ENCODE data around the gene PTPRG. TPM values are rescaled to one million over a fixed set of nuclear protein-coding genes. Genes with fewer than 3 reads are reported as not detected.

The PTPRG gene
- polyA plus RNA-seq, 1 donor (not counting 4 experiments of a cell fraction or from before 2014, with no cell fraction given) = 12.1 TPM

- Histone ChIP-seq H3K9ac (ENCODE audit: control insufficient read depth, extremely low read depth, insufficient read depth, low read length) (no peak overlapping the region), H2AFZ (ENCODE audit: control insufficient read depth, low read length) (no peak overlapping the region), H3K4me1 (ENCODE audit: control insufficient read depth, extremely low read depth, insufficient read depth, low read length) (peaks cover 20% of the 10 kb centered on the region), H3K79me2 (ENCODE audit: control insufficient read depth, insufficient read depth, low read length) (no peaks in the 10 kb centered on the region), H3K4me2 (ENCODE audit: control insufficient read depth, extremely low read depth, insufficient read depth, low read depth, low read length) (no peak overlapping the region), H3K9me3 (ENCODE audit: control insufficient read depth, low read depth, low read length) (no peaks in the 10 kb centered on the region), H3K27me3 (ENCODE audit: control insufficient read depth, extremely low read depth, insufficient read depth, low read length) (no peaks in the 10 kb centered on the region), H3K4me3 (ENCODE audit: control insufficient read depth in 2 of 3, extremely low read depth in 1 of 3, insufficient read depth in 2 of 3, low read depth in 1 of 3, low read length in 3 of 3) (no peak overlapping the region), H4K20me1 (ENCODE audit: control insufficient read depth, extremely low read depth, insufficient read depth, low read length) (no peaks in the 10 kb centered on the region), H3K27ac (ENCODE audit: control insufficient read depth, insufficient read depth, low read length) (no peak overlapping the region), H3K36me3 (ENCODE audit: control insufficient read depth in 2 of 2, extremely low read depth in 1 of 2, insufficient read depth in 2 of 2, low read length in 2 of 2) (no peaks in the 10 kb centered on the region), H3K9me1 (ENCODE audit: control insufficient read depth, extremely low read depth, insufficient read depth, low read length) (no peaks in the 10 kb centered on the region)
- no peak for DNase-seq (ENCODE audit: low read depth, low spot score)
- TF ChIP-seq, protein P1, sequence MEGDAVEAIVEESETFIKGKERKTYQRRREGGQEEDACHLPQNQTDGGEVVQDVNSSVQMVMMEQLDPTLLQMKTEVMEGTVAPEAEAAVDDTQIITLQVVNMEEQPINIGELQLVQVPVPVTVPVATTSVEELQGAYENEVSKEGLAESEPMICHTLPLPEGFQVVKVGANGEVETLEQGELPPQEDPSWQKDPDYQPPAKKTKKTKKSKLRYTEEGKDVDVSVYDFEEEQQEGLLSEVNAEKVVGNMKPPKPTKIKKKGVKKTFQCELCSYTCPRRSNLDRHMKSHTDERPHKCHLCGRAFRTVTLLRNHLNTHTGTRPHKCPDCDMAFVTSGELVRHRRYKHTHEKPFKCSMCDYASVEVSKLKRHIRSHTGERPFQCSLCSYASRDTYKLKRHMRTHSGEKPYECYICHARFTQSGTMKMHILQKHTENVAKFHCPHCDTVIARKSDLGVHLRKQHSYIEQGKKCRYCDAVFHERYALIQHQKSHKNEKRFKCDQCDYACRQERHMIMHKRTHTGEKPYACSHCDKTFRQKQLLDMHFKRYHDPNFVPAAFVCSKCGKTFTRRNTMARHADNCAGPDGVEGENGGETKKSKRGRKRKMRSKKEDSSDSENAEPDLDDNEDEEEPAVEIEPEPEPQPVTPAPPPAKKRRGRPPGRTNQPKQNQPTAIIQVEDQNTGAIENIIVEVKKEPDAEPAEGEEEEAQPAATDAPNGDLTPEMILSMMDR (optimal IDR thresholded peaks at IDR 0.05 in 1 of 3, IDR thresholded peaks at IDR 0.05 in 1 of 3, conservative IDR thresholded peaks at IDR 0.05 in 1 of 3; ENCODE audit: extremely low read depth in 1 of 3, insufficient read depth in 2 of 3, low read length in 3 of 3) = no peak
- no peak for TF ChIP-seq EZH2 (IDR thresholded peaks at IDR 0.05; ENCODE audit: low read length)
- dilution Hi-C loops (cut with MboI; ENCODE audit: extremely low pct_ligation_motif_present, low sequenced_read_pairs) = no loop called here
- FAIRE-seq = no peak
Observed at GRCh38 chr3:61989681-61990080, 428.3 kb downstream of the PTPRG start.

- Histone ChIP-seq H3K4me1 (ENCODE audit: control insufficient read depth, extremely low read depth, insufficient read depth, low read length) (peaks cover 12% of the 10 kb centered on the region), H3K9me3 (ENCODE audit: control insufficient read depth, low read depth, low read length) (no peaks in the 10 kb centered on the region), H3K27ac (ENCODE audit: control insufficient read depth, insufficient read depth, low read length) (no peak overlapping the region), H3K9me1 (ENCODE audit: control insufficient read depth, extremely low read depth, insufficient read depth, low read length) (no peaks in the 10 kb centered on the region), H3K79me2 (ENCODE audit: control insufficient read depth, insufficient read depth, low read length) (no peaks in the 10 kb centered on the region), H2AFZ (ENCODE audit: control insufficient read depth, low read length) (no peak overlapping the region), H4K20me1 (ENCODE audit: control insufficient read depth, extremely low read depth, insufficient read depth, low read length) (no peaks in the 10 kb centered on the region), H3K9ac (ENCODE audit: control insufficient read depth, extremely low read depth, insufficient read depth, low read length) (no peak overlapping the region), H3K4me3 (ENCODE audit: control insufficient read depth in 2 of 3, extremely low read depth in 1 of 3, insufficient read depth in 2 of 3, low read depth in 1 of 3, low read length in 3 of 3) (no peak overlapping the region), H3K4me2 (ENCODE audit: control insufficient read depth, extremely low read depth, insufficient read depth, low read depth, low read length) (no peak overlapping the region), H3K36me3 (ENCODE audit: control insufficient read depth in 2 of 2, extremely low read depth in 1 of 2, insufficient read depth in 2 of 2, low read length in 2 of 2) (no peaks in the 10 kb centered on the region), H3K27me3 (ENCODE audit: control insufficient read depth, extremely low read depth, insufficient read depth, low read length) (no peaks in the 10 kb centered on the region)
- DNase-seq (ENCODE audit: low read depth, low spot score) (no peak), FAIRE-seq (no peak)
- no peak for TF ChIP-seq EZH2 (IDR thresholded peaks at IDR 0.05; ENCODE audit: low read length)
- TF ChIP-seq, protein P1 (optimal IDR thresholded peaks at IDR 0.05 in 1 of 3, IDR thresholded peaks at IDR 0.05 in 1 of 3, conservative IDR thresholded peaks at IDR 0.05 in 1 of 3; ENCODE audit: extremely low read depth in 1 of 3, insufficient read depth in 2 of 3, low read length in 3 of 3) = no peak
- dilution Hi-C loops (cut with MboI; ENCODE audit: extremely low pct_ligation_motif_present, low sequenced_read_pairs) = no loop called here
Observed at GRCh38 chr3:61990327-61991027, 429.1 kb downstream of the PTPRG start.

Data from keratinocyte (primary cell).